ENCODE data around the gene FBXL4.
A peak's percentile ranks its signal among the peaks of the same experiment; 100 is the strongest.

FBXL4 gene

DNA sequence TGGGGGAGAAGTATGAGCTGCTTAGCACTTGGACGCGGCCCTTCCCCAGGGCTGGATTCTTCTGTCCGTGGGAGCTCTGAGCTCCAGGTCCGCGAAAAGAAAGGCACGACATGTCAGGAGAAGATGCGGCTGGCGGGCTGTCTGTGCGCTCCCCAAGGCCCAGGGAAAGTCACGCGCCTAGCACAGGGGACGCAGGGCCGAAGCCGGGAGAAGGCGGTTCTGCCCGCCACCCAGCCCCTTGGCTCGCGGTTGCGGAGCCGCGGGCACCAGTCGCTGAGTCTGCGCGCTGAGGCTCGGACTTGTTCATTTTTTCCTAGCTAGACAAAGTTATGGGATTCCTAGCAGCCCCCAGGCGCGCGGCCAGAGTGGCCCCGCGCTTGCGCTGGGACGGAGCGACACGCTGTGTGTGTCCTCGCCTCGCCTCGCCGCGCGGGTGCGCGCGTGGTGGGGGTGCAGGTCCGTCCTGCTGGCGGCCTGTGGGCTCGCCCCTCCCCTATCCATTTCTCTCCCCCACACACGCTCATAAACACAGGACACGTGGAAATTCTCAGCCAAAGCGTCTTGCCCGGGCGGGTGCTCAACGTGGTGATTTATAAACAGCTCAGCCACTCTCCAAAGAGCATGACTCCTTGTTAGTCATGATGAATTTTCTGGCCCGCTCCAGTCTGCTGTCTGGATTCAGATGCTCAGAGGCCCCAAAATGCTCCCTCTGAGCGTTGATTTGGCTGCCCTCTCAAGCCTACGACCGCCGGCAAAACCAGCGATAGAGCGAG is 115.3 kb downstream of the FBXL4 start:
- no peak overlapping the region for H3K9ac ChIP-seq (ENCODE audit: low read length)
- peaks cover 39% of the 10 kb centered on the region for H3K4me1 ChIP-seq (ENCODE audit: control insufficient read depth, insufficient read depth, low read length)
- no peaks in the 10 kb centered on the region for H3K36me3 ChIP-seq (ENCODE audit: control insufficient read depth, insufficient read depth, low read length)
- peak overlapping the region; percentile 53 for H3K4me3 ChIP-seq (ENCODE audit: low read depth, low read length)
- no peaks in the 10 kb centered on the region for H3K9me3 ChIP-seq (ENCODE audit: control insufficient read depth, insufficient read depth, low read depth, low read length)
- H3K27ac ChIP-seq (ENCODE audit: low read depth, low read length): no peak overlapping the region
- peaks cover 97% of the 10 kb centered on the region for H3K27me3 ChIP-seq (ENCODE audit: control insufficient read depth, insufficient read depth, low read length)

DNA sequence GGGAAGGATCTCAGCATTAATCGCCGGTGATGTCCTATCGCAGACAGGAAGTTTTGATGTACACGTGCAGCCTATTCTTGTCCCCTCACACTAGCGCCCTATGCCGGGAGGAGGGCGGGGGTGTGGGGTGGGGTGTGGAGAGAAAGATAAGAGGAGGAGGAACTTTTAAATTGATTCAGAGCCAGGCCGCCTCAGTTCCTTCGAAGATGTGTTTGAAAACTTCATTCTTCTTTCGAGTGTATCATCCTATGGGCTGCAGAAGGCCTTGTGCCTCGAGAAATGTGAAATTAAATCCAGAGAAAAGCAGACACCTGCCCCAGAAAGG is 115.8 kb downstream of the FBXL4 start:
- H3K27me3 ChIP-seq (ENCODE audit: control insufficient read depth, insufficient read depth, low read length): peaks cover 97% of the 10 kb centered on the region
- no peak overlapping the region for H3K9ac ChIP-seq (ENCODE audit: low read length)
- peaks cover 43% of the 10 kb centered on the region for H3K4me1 ChIP-seq (ENCODE audit: control insufficient read depth, insufficient read depth, low read length)
- no peaks in the 10 kb centered on the region for H3K9me3 ChIP-seq (ENCODE audit: control insufficient read depth, insufficient read depth, low read depth, low read length)
- peak overlapping the region; percentile 53 for H3K4me3 ChIP-seq (ENCODE audit: low read depth, low read length)
- no peak overlapping the region for H3K27ac ChIP-seq (ENCODE audit: low read depth, low read length)
- no peaks in the 10 kb centered on the region for H3K36me3 ChIP-seq (ENCODE audit: control insufficient read depth, insufficient read depth, low read length)

DNA sequence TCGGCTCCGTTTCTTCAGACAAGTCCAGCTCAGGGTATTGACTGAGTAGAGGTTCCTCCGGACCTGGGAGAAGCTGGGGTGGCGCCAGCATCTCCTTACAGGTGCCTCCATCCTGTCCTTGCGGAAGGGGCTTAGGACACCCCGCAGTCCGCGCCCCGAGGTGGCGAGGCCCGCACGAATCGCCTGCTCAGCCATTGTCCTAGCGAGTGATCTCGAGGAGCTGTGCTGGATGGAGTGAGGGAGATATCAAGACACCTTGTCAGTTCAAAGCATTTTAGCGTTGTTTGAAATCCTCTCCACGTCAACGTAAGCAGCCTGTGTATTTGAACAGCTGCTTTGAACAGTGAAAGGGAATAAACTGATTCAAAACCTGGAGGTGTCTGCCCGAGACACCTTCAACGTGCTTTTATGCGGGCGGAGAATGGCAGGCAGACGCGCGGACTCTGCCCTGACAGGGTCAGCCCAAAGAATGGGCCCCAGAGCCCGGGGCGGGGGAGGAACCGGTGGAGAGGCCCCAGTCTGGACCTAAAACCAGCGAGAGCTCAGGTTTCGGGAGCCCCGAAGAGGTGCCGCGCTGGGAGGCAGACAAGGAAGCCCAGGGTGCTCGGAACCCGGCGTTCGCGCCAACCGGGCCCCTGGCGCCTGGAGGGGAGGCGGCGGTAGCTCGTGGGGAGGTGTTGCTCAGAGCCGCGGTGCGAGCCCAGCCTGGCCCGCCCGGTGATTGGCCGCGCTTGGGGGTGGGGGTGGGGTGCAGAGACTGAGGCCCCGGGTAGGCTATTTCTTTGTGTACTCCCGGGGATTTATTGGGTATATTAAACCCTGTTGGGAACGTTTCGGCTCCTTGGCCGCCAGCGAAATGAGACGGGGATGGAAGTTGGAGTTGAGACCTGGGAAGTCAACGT is 116.4 kb downstream of the FBXL4 start:
- H3K27ac ChIP-seq (ENCODE audit: low read depth, low read length): no peak overlapping the region
- H3K36me3 ChIP-seq (ENCODE audit: control insufficient read depth, insufficient read depth, low read length): no peaks in the 10 kb centered on the region
- no peak overlapping the region for H3K9ac ChIP-seq (ENCODE audit: low read length)
- peaks cover 97% of the 10 kb centered on the region for H3K27me3 ChIP-seq (ENCODE audit: control insufficient read depth, insufficient read depth, low read length)
- H3K9me3 ChIP-seq (ENCODE audit: control insufficient read depth, insufficient read depth, low read depth, low read length): no peaks in the 10 kb centered on the region
- peaks cover 43% of the 10 kb centered on the region for H3K4me1 ChIP-seq (ENCODE audit: control insufficient read depth, insufficient read depth, low read length)
- peak overlapping the region; percentile 46 for H3K4me3 ChIP-seq (ENCODE audit: low read depth, low read length)

DNA sequence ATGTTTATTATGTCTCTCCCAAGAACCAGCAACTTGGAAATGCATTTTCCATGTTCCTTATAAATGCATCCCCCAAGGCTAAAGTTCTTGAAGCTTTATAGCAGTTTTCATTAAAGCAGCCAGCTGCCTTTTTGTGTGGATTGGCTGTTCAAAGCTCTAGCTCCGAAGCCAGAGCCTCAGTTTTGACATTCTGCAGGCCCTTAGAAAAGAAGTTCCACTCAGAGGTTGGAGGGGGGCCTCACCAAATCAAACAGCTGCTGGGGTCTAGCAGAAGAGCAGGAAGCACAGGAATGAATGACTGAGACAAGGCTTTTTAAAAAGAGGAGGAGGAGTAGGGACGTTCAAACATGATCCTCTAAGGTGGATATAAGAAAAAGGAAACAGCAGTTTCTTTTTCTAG is 117.6 kb downstream of the FBXL4 start:
- Histone ChIP-seq H3K4me3 (ENCODE audit: low read depth, low read length) (no peak overlapping the region), H3K27ac (ENCODE audit: low read depth, low read length) (no peak overlapping the region), H3K4me1 (ENCODE audit: control insufficient read depth, insufficient read depth, low read length) (peaks cover 45% of the 10 kb centered on the region), H3K9ac (ENCODE audit: low read length) (no peak overlapping the region), H3K36me3 (ENCODE audit: control insufficient read depth, insufficient read depth, low read length) (no peaks in the 10 kb centered on the region), H3K27me3 (ENCODE audit: control insufficient read depth, insufficient read depth, low read length) (peaks cover 97% of the 10 kb centered on the region), H3K9me3 (ENCODE audit: control insufficient read depth, insufficient read depth, low read depth, low read length) (no peaks in the 10 kb centered on the region)

DNA sequence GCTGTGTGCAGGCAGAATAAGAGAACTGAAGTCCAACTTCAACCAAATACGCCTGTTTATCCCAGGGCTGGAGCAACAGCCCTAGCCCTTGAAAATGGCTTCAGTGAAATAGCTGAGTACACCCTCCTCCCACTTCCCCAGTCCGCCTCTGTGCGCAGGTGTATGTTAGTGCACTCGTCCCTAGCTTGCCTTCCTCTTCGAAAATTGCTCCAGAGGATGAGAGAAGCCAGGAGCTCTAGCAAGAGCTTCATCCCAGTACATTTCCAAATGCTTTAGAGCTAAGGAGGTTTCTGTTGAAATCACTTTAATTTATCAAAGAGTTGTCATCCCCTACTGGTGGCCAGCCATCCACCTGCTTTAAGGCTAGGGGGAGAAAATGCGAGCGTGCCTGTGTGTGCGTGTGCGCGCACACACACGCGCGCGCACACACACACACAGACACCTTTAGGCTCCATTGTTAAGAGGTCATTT is 118.8 kb downstream of the FBXL4 start:
- 0 out of 2 replicates have a peak overlapping the region, but pooled peaks have one; percentile 2 for H3K4me3 ChIP-seq (ENCODE audit: low read depth, low read length)
- peaks cover 46% of the 10 kb centered on the region for H3K4me1 ChIP-seq (ENCODE audit: control insufficient read depth, insufficient read depth, low read length)
- no peak overlapping the region for H3K27ac ChIP-seq (ENCODE audit: low read depth, low read length)
- H3K36me3 ChIP-seq (ENCODE audit: control insufficient read depth, insufficient read depth, low read length): no peaks in the 10 kb centered on the region
- H3K27me3 ChIP-seq (ENCODE audit: control insufficient read depth, insufficient read depth, low read length): peaks cover 100% of the 10 kb centered on the region
- H3K9ac ChIP-seq (ENCODE audit: low read length): no peak overlapping the region
- no peaks in the 10 kb centered on the region for H3K9me3 ChIP-seq (ENCODE audit: control insufficient read depth, insufficient read depth, low read depth, low read length)

DNA sequence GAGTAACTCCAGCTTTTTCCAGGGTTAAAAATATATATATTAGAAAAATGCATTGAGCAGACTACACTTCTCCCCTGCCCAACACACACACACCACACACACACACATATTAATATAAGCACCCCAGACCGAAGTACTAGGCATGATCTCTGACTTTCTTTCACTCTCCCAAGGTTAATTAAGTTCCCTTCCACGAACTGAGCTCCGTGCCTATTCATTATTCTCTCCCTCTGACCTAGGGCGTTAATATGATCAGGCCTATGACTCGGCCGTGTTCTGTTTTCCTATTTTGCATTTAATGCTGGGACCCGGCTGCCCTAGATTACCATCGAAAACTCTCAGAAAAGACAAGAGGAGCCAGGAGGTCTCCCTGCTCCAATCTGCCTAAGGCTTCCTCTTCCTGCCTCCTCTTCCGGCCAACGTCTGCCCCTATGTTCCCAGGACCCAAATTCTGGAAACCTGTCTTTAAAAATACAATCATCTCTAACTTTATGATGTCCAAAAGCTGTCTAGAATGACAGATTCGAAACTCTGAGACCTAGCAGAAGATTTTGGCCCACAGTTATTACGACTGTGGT is 119.4 kb downstream of the FBXL4 start:
- no peaks in the 10 kb centered on the region for H3K9me3 ChIP-seq (ENCODE audit: control insufficient read depth, insufficient read depth, low read depth, low read length)
- peaks cover 39% of the 10 kb centered on the region for H3K4me1 ChIP-seq (ENCODE audit: control insufficient read depth, insufficient read depth, low read length)
- no peak overlapping the region for H3K27ac ChIP-seq (ENCODE audit: low read depth, low read length)
- no peak overlapping the region for H3K9ac ChIP-seq (ENCODE audit: low read length)
- peaks cover 100% of the 10 kb centered on the region for H3K27me3 ChIP-seq (ENCODE audit: control insufficient read depth, insufficient read depth, low read length)
- H3K36me3 ChIP-seq (ENCODE audit: control insufficient read depth, insufficient read depth, low read length): no peaks in the 10 kb centered on the region
- peak overlapping the region; percentile 53 for H3K4me3 ChIP-seq (ENCODE audit: low read depth, low read length)

DNA sequence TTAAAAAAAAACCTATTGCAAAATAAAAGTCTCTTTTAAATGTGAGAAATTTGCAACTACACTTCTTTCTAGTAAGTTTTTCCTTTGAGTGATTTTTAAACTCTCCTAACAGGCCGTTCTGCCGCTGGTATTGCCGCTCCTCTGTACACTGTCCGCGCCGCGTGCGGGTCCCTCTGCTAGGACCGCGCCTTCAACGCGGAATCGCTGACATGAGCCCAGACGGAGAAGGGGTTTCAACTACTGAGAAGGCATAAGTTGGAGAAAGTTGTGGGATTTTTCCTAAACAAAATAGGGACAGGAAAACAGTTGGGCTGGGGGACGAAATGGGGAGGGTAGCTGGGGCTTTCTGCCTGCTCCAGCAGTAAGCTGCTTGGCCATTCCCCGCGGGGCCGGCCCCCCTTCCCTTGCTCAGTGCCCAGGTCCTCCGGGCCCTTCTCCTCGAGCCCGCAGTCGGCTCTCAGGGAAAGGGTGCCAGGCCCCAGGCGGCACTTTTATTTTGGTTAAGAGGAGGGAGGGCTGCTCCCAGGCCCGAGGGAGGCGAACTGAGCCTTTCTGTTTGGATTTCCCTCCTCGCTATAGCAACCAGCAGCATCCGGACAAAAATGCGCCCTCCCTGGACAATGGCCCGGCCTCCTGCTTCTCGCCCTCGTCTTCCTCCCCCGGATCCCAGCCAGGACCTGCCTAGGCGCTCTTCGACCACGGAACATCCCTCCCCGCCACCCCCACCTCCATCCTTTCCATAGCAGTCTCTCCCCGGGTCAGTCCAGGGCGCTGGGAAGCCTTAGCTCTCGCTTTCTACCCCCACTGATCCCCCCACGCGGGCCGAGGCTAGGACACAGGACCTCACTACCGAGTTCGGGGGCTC is 120.2 kb downstream of the FBXL4 start:
- peaks cover 99% of the 10 kb centered on the region for H3K27me3 ChIP-seq (ENCODE audit: control insufficient read depth, insufficient read depth, low read length)
- H3K4me3 ChIP-seq (ENCODE audit: low read depth, low read length): peak overlapping the region; percentile 53
- peaks cover 32% of the 10 kb centered on the region for H3K4me1 ChIP-seq (ENCODE audit: control insufficient read depth, insufficient read depth, low read length)

DNA sequence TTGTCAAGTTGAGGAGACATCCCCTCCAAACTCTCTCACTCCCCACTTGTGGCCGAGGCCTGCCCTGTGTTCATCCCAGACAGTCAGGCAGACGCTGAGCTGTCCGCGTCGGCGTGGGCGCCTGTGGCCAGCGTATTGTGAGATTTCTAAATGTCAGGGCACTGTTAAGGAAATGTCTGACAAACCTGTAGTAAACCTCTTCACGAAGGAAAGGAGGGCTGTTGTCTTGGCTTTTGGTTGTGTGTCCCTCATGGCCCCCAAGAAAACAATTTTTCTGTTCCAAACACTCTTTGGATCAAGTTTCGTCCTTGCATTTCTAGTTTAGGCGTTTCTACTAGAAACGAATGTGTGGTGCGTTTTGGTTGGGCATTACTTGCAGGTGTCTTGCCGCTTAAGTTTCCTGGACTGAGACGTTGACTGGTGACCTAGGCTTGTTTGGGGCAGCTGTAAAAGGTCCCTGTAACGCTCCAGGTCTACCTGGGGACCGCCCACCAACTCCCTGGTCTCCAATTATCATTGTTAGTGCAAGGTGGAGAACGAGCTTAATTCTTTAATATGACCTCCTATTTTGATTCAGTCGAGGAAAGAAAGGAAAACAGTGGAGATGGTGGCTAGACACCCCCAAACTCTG is 122.0 kb downstream of the FBXL4 start:
- H3K27me3 ChIP-seq (ENCODE audit: control insufficient read depth, insufficient read depth, low read length): peaks cover 96% of the 10 kb centered on the region
- no peak overlapping the region for H3K9ac ChIP-seq (ENCODE audit: low read length)
- no peaks in the 10 kb centered on the region for H3K36me3 ChIP-seq (ENCODE audit: control insufficient read depth, insufficient read depth, low read length)
- peaks cover 19% of the 10 kb centered on the region for H3K4me1 ChIP-seq (ENCODE audit: control insufficient read depth, insufficient read depth, low read length)
- H3K27ac ChIP-seq (ENCODE audit: low read depth, low read length): no peak overlapping the region
- no peaks in the 10 kb centered on the region for H3K9me3 ChIP-seq (ENCODE audit: control insufficient read depth, insufficient read depth, low read depth, low read length)
- peak overlapping the region; percentile 60 for H3K4me3 ChIP-seq (ENCODE audit: low read depth, low read length)

More for the DNA sequence above, 120.2 kb downstream of the FBXL4 start:
- no peaks in the 10 kb centered on the region for H3K36me3 ChIP-seq (ENCODE audit: control insufficient read depth, insufficient read depth, low read length)
- H3K27ac ChIP-seq (ENCODE audit: low read depth, low read length): no peak overlapping the region
- H3K9me3 ChIP-seq (ENCODE audit: control insufficient read depth, insufficient read depth, low read depth, low read length): no peaks in the 10 kb centered on the region
- H3K9ac ChIP-seq (ENCODE audit: low read length): peak overlapping the region; percentile 10

DNA sequence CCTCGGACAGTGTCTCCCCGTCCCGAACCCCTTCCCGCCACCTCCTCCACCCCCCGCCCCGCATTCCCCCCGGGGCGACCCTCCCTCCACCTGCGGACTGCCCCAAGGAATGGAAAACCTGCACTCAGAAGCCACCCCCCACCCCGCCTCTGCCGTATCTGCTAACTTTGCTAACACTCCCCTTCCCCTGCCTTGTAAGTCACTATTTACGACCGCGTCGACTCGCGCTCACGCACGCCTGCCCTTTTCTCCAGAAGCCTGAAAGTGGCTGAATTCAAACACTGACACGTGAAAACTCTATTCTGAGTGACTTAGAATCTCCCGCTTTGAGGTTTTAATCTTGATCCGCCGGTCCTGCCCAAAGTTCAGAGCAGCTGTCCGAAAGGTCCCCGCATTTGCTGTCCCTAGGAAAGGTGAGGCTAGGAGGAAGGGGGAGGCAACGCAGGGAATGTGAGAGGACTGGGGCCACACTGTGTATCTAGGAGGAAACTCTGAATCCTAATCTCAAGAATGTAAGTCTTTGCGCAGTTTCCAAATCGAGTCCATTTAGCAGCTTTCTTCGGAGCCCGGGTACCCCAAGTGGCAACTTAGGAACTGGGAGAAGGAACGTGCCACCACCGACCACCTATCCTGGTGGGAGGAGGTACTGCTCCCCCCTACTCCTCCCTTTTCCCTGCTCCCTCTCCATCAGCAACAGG is 122.7 kb downstream of the FBXL4 start:
- no peak overlapping the region for H3K9ac ChIP-seq (ENCODE audit: low read length)

More for the DNA sequence above, 122.7 kb downstream of the FBXL4 start:
- Histone ChIP-seq H3K27ac (ENCODE audit: low read depth, low read length) (no peak overlapping the region), H3K4me3 (ENCODE audit: low read depth, low read length) (peak overlapping the region; percentile 60), H3K9me3 (ENCODE audit: control insufficient read depth, insufficient read depth, low read depth, low read length) (no peaks in the 10 kb centered on the region), H3K27me3 (ENCODE audit: control insufficient read depth, insufficient read depth, low read length) (peaks cover 94% of the 10 kb centered on the region), H3K36me3 (ENCODE audit: control insufficient read depth, insufficient read depth, low read length) (no peaks in the 10 kb centered on the region), H3K4me1 (ENCODE audit: control insufficient read depth, insufficient read depth, low read length) (peaks cover 19% of the 10 kb centered on the region)
